ENCODE measurements around the gene GPATCH8.

The GPATCH8 gene

GRCh38 chr17:44351961-44352827 lies 151.0 kb downstream of the GPATCH8 start:
- DNase-seq = no peak

- DNase-seq = no peak
These were observed 151.7 kb downstream of the GPATCH8 start for GRCh38 chr17:44351464-44351863.

DNA sequence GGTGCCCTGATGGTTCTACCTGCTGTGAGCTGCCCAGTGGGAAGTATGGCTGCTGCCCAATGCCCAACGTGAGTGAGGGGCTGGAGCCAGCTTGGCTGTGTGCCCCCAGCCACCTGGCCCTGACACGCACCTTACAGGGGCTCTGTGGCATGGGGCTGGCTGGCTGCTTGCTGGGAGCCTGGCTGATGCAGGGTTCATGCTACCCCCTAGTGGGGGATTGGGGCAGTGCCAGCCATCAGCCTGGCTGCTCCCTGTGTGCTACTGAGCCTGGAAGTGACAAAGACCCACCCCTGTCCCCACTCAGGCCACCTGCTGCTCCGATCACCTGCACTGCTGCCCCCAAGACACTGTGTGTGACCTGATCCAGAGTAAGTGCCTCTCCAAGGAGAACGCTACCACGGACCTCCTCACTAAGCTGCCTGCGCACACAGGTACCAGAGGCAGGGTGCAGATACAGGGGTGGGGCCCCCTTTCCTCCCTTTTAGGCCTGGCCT lies 152.4 kb downstream of the GPATCH8 start:
- peak; percentile 87 for DNase-seq

- DNase-seq = no peak
These were observed 153.6 kb downstream of the GPATCH8 start for GRCh38 chr17:44349553-44350070.

DNA sequence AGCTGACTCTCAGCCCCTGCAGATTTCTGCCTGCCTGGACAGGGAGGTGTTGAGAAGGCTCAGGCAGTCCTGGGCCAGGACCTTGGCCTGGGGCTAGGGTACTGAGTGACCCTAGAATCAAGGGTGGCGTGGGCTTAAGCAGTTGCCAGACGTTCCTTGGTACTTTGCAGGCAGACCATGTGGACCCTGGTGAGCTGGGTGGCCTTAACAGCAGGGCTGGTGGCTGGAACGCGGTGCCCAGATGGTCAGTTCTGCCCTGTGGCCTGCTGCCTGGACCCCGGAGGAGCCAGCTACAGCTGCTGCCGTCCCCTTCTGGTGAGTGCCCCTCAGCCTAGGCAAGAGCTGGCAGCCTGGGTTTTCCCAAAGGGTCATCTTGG lies 154.2 kb downstream of the GPATCH8 start:
- DNase-seq = no peak

- DNase-seq = peak; percentile 56
These were observed 154.8 kb downstream of the GPATCH8 start for GRCh38 chr17:44348234-44348987.

All from hematopoietic multipotent progenitor cell treated with erythropoietin and hydrocortisone succinate and interleukin-3 and kit ligand, for 4 days (in vitro differentiated cells).